GM19463 (cell line): ENCODE data around the gene RGS3.

Source experiments
- ATAC-seq: cut with Tn5 transposase; IDR thresholded peaks from one replicate; pipeline ENCODE4 v1.9.1; 2021; ENCODE audit warnings: mild to moderate bottlenecking, moderate library complexity; ENCODE audit not compliant: unreplicated experiment

The RGS3 gene

GRCh38 chr9:113614843-113615648, 151.5 kb downstream of the RGS3 start:
- ATAC-seq = peak; percentile 68

GRCh38 chr9:113616116-113616515, 152.6 kb downstream of the RGS3 start:
- no peak for ATAC-seq

GRCh38 chr9:113616621-113617496, 153.3 kb downstream of the RGS3 start:
- ATAC-seq = no peak

GRCh38 chr9:113617550-113617949, 154.0 kb downstream of the RGS3 start:
- ATAC-seq = no peak

GRCh38 chr9:113618836-113619490, 155.4 kb downstream of the RGS3 start:
- ATAC-seq = no peak

- ATAC-seq = no peak
These were observed 156.2 kb downstream of the RGS3 start for GRCh38 chr9:113619491-113620376.

GRCh38 chr9:113620377-113621161, 157.0 kb downstream of the RGS3 start:
- no peak for ATAC-seq

GRCh38 chr9:113621309-113621791, 157.8 kb downstream of the RGS3 start:
- ATAC-seq = no peak

DNA sequence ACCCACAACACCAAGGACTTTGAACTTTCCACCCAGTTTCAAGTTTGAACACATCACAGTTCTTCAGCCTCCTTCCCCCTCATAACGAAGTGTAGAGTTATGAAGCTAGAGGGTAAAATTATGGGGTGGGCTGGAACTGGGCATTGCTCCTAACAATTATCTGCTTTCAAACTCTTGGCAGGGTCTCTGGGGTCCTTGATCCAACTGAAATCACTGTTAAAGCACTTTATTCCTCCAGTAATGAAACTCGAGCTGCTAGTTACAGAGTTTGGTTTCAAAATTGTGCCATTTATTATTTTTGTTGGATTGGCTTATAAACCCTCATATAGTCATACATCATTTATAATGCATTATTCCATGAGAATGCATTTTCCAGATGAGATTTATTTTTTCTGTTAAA, 158.5 kb downstream of the RGS3 start:
- no peak for ATAC-seq

GRCh38 chr9:113622600-113623400, 159.3 kb downstream of the RGS3 start:
- peak; percentile 87 for ATAC-seq

DNA sequence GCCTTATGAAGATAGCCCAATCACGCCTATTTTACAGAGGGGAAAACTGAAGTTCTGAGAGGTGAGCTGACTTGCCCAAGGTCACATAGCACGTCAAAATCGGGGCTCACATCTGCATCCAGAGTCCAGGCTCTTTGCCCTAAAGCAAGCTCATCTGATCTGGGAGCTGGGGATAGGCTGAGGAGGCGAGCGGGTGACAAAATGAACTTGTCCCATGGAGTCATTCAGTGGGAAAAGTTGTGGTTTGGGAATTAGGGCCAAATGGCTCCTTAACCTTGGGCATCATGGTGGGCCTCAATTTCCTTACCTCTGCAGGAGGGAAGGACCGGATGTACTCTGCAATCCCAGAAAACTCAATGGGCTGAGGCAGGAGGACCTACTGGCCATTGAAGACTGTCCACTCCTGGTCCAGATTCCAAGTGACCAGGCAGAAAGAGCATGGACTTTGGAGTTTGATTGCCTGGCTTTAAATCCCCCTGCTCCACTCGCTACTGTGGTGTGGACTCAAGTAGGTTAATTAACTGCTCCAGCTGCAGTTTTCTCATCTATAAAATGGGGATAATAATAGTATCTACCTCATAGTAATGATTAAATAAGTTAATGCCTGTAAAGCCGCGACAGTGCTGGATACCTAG, 160.4 kb downstream of the RGS3 start:
- no peak for ATAC-seq

- ATAC-seq = no peak
These were observed 161.2 kb downstream of the RGS3 start for GRCh38 chr9:113624721-113625120.

- ATAC-seq = no peak
These were observed 162.0 kb downstream of the RGS3 start for GRCh38 chr9:113625486-113625885.

- no peak for ATAC-seq
These were observed 163.4 kb downstream of the RGS3 start for GRCh38 chr9:113626735-113627495.

GRCh38 chr9:113628621-113629020, 165.1 kb downstream of the RGS3 start:
- no peak for ATAC-seq

GRCh38 chr9:113630386-113631136, 167.0 kb downstream of the RGS3 start:
- ATAC-seq = no peak
